Right kidney (tissue), 1 donor: ENCODE results near the gene IGSF1.
"Not testable (repeated sequence)": the region's sequence is repeated elsewhere in the genome, so short reads cannot be mapped to it uniquely, and the experiment has no call there.

Experiments used
- DNase-seq: peaks from one replicate; pipeline ENCODE4 v3.0.0-alpha.2; 2016

The IGSF1 gene

GRCh38 chrX:131271274-131271673, 17.8 kb downstream of the IGSF1 start:
- no peak for DNase-seq

DNA sequence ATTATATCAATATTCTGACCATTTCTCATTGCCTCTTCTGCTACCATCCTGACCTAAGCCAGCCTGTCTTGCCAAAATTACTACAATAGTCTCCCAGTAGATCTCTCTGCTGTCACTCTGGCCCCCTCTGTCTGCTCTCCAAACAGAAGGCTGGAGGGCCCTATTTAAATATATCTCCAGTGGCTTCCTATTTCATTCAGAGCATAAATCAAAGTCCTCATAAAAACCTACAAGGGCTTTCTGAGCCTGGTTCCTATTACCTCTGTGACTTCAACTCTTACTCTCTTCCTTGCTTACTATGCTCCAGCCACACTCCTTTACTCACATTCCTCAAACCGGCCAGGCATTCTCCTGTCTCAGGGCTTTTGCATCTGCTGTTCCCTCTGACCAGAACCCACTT, 19.0 kb downstream of the IGSF1 start:
- no peak for DNase-seq

GRCh38 chrX:131264665-131265064, 24.4 kb downstream of the IGSF1 start:
- no peak for DNase-seq

GRCh38 chrX:131264053-131264452, 25.1 kb downstream of the IGSF1 start:
- DNase-seq, result no peak

DNA sequence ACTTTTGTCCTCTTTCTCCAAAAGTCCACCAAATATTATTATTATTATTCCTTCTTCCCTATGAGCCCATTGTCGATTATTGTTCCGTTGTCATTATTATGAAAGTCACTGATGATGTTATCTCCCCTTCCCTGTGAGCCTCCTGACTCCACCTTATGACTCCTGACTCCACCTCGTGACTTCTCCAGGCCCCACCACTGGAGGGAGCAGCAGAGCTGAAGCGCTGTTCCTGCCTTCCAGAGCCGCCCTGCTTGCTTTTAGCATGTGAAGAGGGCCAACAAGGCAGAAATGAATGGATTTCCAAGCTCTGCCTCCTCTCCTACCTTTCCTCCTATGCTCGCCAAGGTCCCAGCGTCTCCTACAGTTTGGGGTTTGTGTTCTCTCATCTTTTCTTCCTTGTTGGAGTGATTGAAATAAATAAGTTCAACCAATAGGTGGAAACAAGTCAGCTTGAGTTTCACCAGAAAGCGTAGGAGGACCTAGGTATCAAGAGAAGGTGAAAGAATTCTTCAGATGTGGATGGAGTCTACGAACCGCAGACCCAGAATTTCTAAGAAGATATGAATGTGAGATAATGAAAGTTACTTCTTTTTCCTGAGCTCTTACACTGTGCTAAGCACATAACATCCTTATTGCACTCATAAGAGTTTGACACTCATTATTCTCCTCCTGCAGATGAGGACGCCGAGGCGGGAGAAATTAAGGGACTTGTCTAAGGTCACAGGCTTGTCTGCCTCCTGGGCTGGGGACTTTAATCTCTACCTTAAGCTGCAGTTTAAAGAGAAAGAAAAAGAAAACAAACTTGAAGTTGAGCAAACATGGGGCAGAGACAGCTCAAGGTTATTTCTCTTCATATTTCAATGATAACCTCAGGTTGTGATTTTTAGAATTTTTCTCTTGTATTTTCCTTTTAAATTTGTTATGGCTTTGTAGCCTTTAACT, 26.1 kb downstream of the IGSF1 start:
- no peak for DNase-seq

DNA sequence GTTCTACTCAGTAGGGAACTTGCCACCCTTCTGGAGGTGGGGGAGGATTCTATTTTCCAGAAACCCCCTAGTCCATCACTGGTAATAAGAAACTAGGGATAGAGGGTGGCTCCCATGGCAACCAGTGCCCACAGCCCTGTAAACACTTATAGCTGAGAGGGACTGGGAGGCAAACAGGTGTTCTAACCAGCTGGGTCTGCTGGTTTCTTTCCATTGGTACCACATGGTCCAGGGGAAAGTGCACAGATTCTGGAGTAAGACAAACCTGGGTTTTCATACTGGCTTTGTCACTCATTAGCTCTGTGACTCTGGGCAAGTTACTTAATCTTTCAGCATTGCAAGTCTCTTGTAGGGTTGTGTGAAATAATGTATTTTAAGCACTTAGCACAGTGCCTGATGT, 26.9 kb downstream of the IGSF1 start:
- no peak for DNase-seq

DNA sequence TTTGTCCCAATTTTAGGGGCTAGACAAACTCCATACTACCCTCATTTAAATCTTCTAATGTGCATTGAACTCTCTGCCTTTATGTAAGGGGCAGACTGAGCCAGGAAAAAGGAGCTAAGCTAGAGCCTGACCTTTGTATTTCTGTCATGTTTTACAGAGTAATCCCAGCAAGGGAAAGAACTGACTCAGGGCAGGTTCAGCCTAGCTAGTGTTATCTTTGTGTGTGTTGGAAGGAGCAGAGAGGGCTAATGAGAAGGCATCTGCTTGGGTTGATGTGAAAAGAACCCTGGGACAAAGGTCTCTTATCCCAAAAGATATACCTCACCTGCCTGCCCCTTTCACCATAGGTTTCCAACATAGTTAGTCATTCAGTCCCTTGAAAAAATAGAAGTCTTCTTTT, 31.7 kb downstream of the IGSF1 start:
- no peak for DNase-seq

DNA sequence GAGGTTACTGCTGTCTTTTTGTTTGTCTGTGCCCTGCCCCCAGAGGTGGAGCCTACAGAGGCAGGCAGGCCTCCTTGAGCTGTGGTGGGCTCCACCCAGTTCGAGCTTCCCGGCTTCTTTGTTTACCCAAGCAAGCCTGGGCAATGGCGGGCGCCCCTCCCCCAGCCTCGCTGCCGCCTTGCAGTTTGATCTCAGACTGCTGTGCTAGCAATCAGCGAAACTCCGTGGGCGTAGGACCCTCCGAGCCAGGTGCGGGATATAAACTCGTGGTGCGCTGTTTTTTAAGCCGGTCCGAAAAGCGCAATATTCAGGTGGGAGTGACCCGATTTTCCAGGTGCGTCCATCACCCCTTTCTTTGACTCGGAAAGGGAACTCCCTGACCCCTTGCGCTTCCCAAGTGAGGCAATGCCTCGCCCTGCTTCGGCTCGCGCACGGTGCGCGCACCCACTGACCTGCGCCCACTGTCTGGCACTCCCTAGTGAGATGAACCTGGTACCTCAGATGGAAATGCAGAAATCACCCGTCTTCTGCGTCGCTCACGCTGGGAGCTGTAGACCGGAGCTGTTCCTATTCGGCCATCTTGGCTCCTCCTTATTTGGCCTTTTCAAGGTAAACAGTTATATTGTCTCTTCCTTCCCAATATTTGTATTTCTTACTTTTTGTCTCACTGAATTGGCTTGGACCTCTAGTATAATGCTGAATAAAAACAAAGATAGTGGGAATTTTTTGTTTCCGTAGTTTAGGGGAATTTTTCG, 37.9 kb downstream of the IGSF1 start:
- not testable (repeated sequence) for DNase-seq

DNA sequence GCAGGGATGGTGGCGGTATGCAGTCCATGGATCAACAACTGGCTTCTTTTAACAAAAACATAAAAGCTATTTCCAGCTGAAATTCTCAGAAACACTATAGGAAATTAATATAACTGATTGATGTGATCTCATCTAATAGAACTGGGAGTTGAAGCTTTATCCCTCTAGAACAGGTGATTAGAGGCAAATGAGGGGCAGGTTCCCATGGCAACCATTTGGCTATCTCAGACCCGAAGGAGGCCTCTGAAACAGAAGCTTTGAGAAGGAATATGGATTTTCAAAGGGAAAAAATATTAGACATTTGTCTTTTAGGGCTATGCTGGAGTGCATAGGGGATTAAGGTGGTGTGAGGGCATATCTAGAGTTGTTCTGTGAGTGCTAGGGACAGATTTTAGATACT, 50.0 kb downstream of the IGSF1 start:
- DNase-seq, result no peak

DNA sequence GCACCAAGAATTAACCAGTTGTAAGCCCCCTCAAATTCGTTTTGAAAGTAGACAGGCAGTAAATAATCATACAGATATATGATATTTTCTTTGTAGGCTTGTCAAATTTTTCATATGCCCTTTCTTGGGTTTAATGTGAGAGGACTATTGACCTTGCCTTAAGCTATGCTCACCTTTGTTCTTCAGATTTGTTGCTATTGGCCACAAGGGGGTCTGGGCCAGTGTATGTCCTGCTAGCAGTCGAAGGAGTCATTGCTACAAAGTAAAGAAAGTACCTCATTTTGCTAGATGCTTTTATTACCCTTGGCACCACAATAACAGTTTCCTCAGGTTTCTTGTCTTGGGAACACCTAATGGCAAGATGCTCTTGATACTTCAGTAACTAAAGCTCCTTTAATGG, 51.7 kb downstream of the IGSF1 start:
- no peak for DNase-seq

- no peak for DNase-seq
Measured at GRCh38 chrX:131235768-131236545, 53.1 kb downstream of the IGSF1 start.

DNA sequence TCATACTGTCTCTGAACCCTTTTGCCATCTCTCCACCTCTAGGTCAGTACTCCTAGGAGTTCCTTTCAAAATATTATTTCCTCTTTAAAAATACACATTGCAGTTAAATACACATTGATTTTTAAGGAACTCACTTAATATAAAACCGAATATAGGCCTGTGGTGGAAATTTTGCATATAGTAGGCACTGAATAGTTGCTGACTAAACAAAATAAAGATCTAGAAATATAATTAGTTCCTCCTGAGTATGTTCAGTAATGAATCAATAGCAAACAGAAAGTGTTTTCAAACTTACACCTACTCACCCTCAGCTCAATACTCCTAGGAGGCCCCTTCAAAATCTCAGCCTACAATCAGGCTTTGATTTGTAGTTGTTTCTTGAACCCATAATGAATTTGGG, 61.5 kb downstream of the IGSF1 start:
- no peak for DNase-seq

- no peak for DNase-seq
Measured at GRCh38 chrX:131226591-131226990, 62.5 kb downstream of the IGSF1 start.

DNA sequence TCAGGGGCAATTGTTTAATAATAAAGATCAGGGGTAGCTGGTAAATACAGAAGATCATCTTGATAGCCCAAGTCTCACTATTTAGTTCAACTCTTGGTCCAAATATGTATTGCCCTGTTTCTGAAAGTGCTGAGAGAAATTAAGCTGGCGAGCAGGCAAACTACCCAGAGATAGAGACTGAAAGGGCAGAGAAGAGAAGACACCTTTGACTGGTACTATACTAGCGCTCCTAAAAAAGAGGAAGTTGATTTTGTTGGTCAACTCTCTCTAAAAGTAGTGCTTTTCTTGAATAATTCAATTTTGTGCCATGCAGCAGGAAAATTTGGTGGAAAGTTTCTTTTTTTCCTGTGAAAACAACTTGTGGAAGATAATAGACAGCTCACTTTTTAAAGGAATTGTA, 64.0 kb downstream of the IGSF1 start:
- no peak for DNase-seq
